Upper lobe of left lung (tissue), 4 donors: Measurements from ENCODE around the gene FAM13A.

Experiments used
- EP300 ChIP-seq, 4 donors: sonication (generic); formaldehyde crosslinking; IDR thresholded peaks; one replicate each; pipeline ENCODE4 v1.5.1; 2017; ENCODE audit warnings: antibody characterized with exemption in 4 of 4, control low read depth in 2 of 4
- POLR2A ChIP-seq, 4 donors: fragments of 450-650 bp; IDR thresholded peaks; one replicate each; pipeline ENCODE4 v1.5.1; 2016 to 2017; ENCODE audit warnings: antibody characterized with exemption in 4 of 4, mild to moderate bottlenecking in 2 of 4
- TF ChIP-seq, protein P1 (sequence below), 6 experiments: fragments of 450-650 bp in 4 of 6; fragments of 200-600 bp in 2 of 6; sonication (generic) in 2 of 6; IDR thresholded peaks; one replicate each; pipeline ENCODE4 v1.5.1; 2016 to 2019; ENCODE audit warnings: antibody characterized with exemption in 6 of 6

DNA sequence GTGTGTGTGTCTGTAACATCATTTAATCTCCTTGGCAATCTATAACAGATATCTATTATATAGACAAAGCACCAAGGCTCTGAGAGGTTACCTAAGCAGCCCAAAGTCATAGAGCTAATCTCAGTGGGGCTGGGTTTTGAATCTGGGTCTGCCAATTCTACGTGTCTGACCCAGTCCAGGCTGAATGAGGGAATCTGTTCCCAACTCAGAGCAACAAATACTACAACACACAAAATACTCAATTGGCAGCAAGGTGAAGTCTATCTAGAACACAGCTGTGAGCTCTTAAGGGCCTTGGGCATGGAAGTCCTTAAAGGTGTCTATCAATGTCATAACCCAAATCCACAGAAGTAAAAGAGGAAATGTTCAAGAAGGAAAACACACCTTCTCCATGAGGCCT, 311.8 kb downstream of the FAM13A start:
- TF ChIP-seq POLR2A (IDR thresholded peaks at IDR 0.05) (no peak), EP300 (IDR thresholded peaks at IDR 0.05) (no peak)
- TF ChIP-seq, protein P1, sequence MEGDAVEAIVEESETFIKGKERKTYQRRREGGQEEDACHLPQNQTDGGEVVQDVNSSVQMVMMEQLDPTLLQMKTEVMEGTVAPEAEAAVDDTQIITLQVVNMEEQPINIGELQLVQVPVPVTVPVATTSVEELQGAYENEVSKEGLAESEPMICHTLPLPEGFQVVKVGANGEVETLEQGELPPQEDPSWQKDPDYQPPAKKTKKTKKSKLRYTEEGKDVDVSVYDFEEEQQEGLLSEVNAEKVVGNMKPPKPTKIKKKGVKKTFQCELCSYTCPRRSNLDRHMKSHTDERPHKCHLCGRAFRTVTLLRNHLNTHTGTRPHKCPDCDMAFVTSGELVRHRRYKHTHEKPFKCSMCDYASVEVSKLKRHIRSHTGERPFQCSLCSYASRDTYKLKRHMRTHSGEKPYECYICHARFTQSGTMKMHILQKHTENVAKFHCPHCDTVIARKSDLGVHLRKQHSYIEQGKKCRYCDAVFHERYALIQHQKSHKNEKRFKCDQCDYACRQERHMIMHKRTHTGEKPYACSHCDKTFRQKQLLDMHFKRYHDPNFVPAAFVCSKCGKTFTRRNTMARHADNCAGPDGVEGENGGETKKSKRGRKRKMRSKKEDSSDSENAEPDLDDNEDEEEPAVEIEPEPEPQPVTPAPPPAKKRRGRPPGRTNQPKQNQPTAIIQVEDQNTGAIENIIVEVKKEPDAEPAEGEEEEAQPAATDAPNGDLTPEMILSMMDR (IDR thresholded peaks at IDR 0.05): no peak
